H9 (cell line): Measurements from ENCODE around the gene RHBDD1. TPM values are rescaled to one million over a fixed set of nuclear protein-coding genes. Genes with fewer than 3 reads are reported as not detected.
A peak's percentile ranks its signal among the peaks of the same experiment; 100 is the strongest.

ENCODE experiments used
- DNase-seq: peaks from one replicate; pipeline ENCODE4 v3.0.0-alpha.2; 2017
- H2AFZ ChIP-seq: one replicate; pipeline ENCODE4 v1.6.1; 2013; ENCODE audit warnings: mild to moderate bottlenecking, low read length, control low read depth, moderate library complexity
- H2AK5ac ChIP-seq: 2 replicates; pipeline ENCODE4 v1.6.1; 2013; ENCODE audit warnings: low read length, control low read depth, mixed read lengths; ENCODE audit not compliant: insufficient read length
- H2BK120ac ChIP-seq: one replicate; pipeline ENCODE4 v1.6.1; 2013; ENCODE audit warnings: low read depth, mild to moderate bottlenecking, low read length, control low read depth, inconsistent platforms; ENCODE audit not compliant: poor library complexity, severe bottlenecking
- H2BK12ac ChIP-seq: 2 replicates; pipeline ENCODE4 v1.6.1; 2013; ENCODE audit warnings: low read length, control low read depth, mixed read lengths, low read depth; ENCODE audit not compliant: insufficient read length
- H2BK15ac ChIP-seq: 2 replicates; pipeline ENCODE4 v1.6.1; 2013; ENCODE audit warnings: low read depth, low read length, control low read depth
- H2BK20ac ChIP-seq: one replicate; pipeline ENCODE4 v1.6.1; 2013; ENCODE audit warnings: low read depth, mild to moderate bottlenecking, low read length, control low read depth, inconsistent platforms; ENCODE audit not compliant: poor library complexity, severe bottlenecking
- H2BK5ac ChIP-seq: 2 replicates; pipeline ENCODE4 v1.6.1; 2013; ENCODE audit warnings: low read length, control low read depth, mixed read lengths; ENCODE audit not compliant: insufficient read length
- H3K14ac ChIP-seq: 2 replicates; pipeline ENCODE4 v1.6.1; 2013; ENCODE audit warnings: low read length, control low read depth; ENCODE audit not compliant: insufficient read depth
- H3K18ac ChIP-seq: 2 replicates; pipeline ENCODE4 v1.6.1; 2013; ENCODE audit warnings: low read depth, mild to moderate bottlenecking, mixed read lengths, low read length, control low read depth; ENCODE audit not compliant: insufficient read length
- H3K23ac ChIP-seq: 2 replicates; pipeline ENCODE4 v1.6.1; 2013; ENCODE audit warnings: low read length, control low read depth, mixed read lengths, low read depth; ENCODE audit not compliant: insufficient read length
- H3K23me2 ChIP-seq: 2 replicates; pipeline ENCODE4 v1.6.1; 2013; ENCODE audit warnings: low read depth, mild to moderate bottlenecking, mixed read lengths, low read length, control low read depth; ENCODE audit not compliant: insufficient read length, poor library complexity, severe bottlenecking
- H3K27ac ChIP-seq: 2 replicates; pipeline ENCODE4 v1.5.1; 2013; ENCODE audit warnings: low read length, control low read depth, mixed read lengths, low read depth; ENCODE audit not compliant: insufficient read length
- H3K27me3 ChIP-seq: 2 replicates; pipeline ENCODE4 v1.6.1; 2013; ENCODE audit warnings: low read length, control low read depth, inconsistent platforms; ENCODE audit not compliant: insufficient read depth
- H3K4ac ChIP-seq: 2 replicates; pipeline ENCODE4 v1.6.1; 2013; ENCODE audit warnings: low read depth, mild to moderate bottlenecking, control low read depth, inconsistent platforms, low read length, moderate library complexity
- H3K4me1 ChIP-seq: 2 replicates; pipeline ENCODE4 v1.6.1; 2013; ENCODE audit warnings: low read length, control low read depth, inconsistent platforms; ENCODE audit not compliant: insufficient read depth
- H3K4me2 ChIP-seq: 2 replicates; pipeline ENCODE4 v1.6.1; 2013; ENCODE audit warnings: low read length, control low read depth, mixed read lengths; ENCODE audit not compliant: insufficient read length, insufficient read depth
- H3K56ac ChIP-seq: 2 replicates; pipeline ENCODE4 v1.6.1; 2013; ENCODE audit warnings: low read depth, mild to moderate bottlenecking, mixed read lengths, low read length, control low read depth; ENCODE audit not compliant: insufficient read length
- H3K79me1 ChIP-seq: 2 replicates; pipeline ENCODE4 v1.6.1; 2013; ENCODE audit warnings: low read depth, mild to moderate bottlenecking, moderate library complexity, low read length, control low read depth, inconsistent platforms; ENCODE audit not compliant: insufficient read depth, poor library complexity, severe bottlenecking
- H3K79me2 ChIP-seq: 2 replicates; pipeline ENCODE4 v1.6.1; 2013; ENCODE audit warnings: low read length, control low read depth, inconsistent platforms; ENCODE audit not compliant: insufficient read depth
- H3K9ac ChIP-seq: 2 replicates; pipeline ENCODE4 v1.6.1; 2013; ENCODE audit warnings: low read length, control low read depth, mixed read lengths; ENCODE audit not compliant: insufficient read length; ENCODE audit errors: extremely low read depth
- H3K9me3 ChIP-seq: one replicate; pipeline ENCODE4 v1.6.1; 2013; ENCODE audit warnings: low read depth, low read length, inconsistent platforms; ENCODE audit not compliant: control insufficient read depth
- H3T11ph ChIP-seq: one replicate; pipeline ENCODE4 v1.6.1; 2013; ENCODE audit warnings: mild to moderate bottlenecking, low read length, control low read depth, inconsistent platforms
- H4K20me1 ChIP-seq: one replicate; pipeline ENCODE4 v1.6.1; 2013; ENCODE audit not compliant: control insufficient read depth, insufficient read length, insufficient read depth
- H4K5ac ChIP-seq: 2 replicates; pipeline ENCODE4 v1.6.1; 2013; ENCODE audit warnings: low read depth, mild to moderate bottlenecking, mixed read lengths, low read length, control low read depth; ENCODE audit not compliant: insufficient read length
- H4K8ac ChIP-seq: replicated peaks from 2 replicates; pipeline ENCODE4 v1.6.1; 2013; ENCODE audit warnings: low read length, control low read depth, mixed read lengths, low read depth; ENCODE audit not compliant: insufficient read length
- H4K91ac ChIP-seq: 2 replicates; pipeline ENCODE4 v1.6.1; 2013; ENCODE audit warnings: low read depth, mild to moderate bottlenecking, moderate library complexity, mixed read lengths, low read length, control low read depth; ENCODE audit not compliant: insufficient read length
- H3K27ac Mint-ChIP-seq, 3 experiments: 2 replicates in 2 of 3; 3 replicates in 1 of 3; pipeline ENCODE4 v1.8.0; 2020 to 2021; ENCODE audit warnings: mixed read lengths in 3 of 3, mild to moderate bottlenecking in 1 of 3, moderate library complexity in 1 of 3
- H3K27me3 Mint-ChIP-seq: 2 replicates; pipeline ENCODE4 v1.8.0; 2021; ENCODE audit warnings: low read depth, mild to moderate bottlenecking, moderate library complexity, mixed read lengths
- H3K36me3 Mint-ChIP-seq, 3 experiments: 2 replicates in 2 of 3; 3 replicates in 1 of 3; pipeline ENCODE4 v1.8.0; 2020 to 2021; ENCODE audit warnings: low read depth in 3 of 3, mixed read lengths in 3 of 3; ENCODE audit not compliant: insufficient read depth in 1 of 3
- H3K4me1 Mint-ChIP-seq, 2 experiments: 2 replicates each; pipeline ENCODE4 v1.8.0; 2020; ENCODE audit warnings: mixed read lengths in 2 of 2
- H3K4me3 Mint-ChIP-seq, 2 experiments: 2 replicates in 1 of 2; 3 replicates in 1 of 2; pipeline ENCODE4 v1.8.0; 2020 to 2021; ENCODE audit warnings: mild to moderate bottlenecking in 2 of 2, mixed read lengths in 2 of 2, moderate library complexity in 1 of 2
- H3K9me3 Mint-ChIP-seq, 2 experiments: 2 replicates in 1 of 2; 3 replicates in 1 of 2; pipeline ENCODE4 v1.8.0; 2020; ENCODE audit warnings: mild to moderate bottlenecking in 2 of 2, mixed read lengths in 2 of 2, moderate library complexity in 1 of 2
- CTCF ChIP-seq: fragments of 200-600 bp; sonication (generic); conservative IDR thresholded peaks from 3 replicates; pipeline ENCODE4 v1.8.0; 2021; ENCODE audit warnings: antibody characterized with exemption, mild to moderate bottlenecking
- WGBS: extraction: QIAGEN DNeasy Blood & Tissue Kit; methylation state at CpG from one replicate; pipeline ENCODE4 v1.1.7; 2013; ENCODE audit warnings: missing lambda C conversion rate, low lambda C conversion rate, mixed read lengths; ENCODE audit not compliant: insufficient read length; ENCODE audit errors: extremely low coverage; 5-methylcytosine and 5-hydroxymethylcytosine counted together
- total RNA-seq: library from RNA; stranded (reverse); gene quantifications from 2 replicates; pipeline ENCODE4 v1.2.1, GENCODE V29; 2021

Gene RHBDD1
- total RNA-seq, 1 experiment from 2014 or later = 24.9 TPM

- no peak overlapping the region for H2BK120ac ChIP-seq
- H3K79me1 ChIP-seq = no peaks in the 10 kb centered on the region
- no peak overlapping the region for H3T11ph ChIP-seq
- H2BK12ac ChIP-seq = no peak overlapping the region
- no CpG with 5 or more reads among the region's 10 CpGs for WGBS
- H3K4me1 ChIP-seq = no peaks in the 10 kb centered on the region
- H3K23me2 ChIP-seq = no peaks in the 10 kb centered on the region
- H4K8ac ChIP-seq = no peak overlapping the region
- no peak overlapping the region for H2BK15ac ChIP-seq
- no peaks in the 10 kb centered on the region for H3K9me3 ChIP-seq
- H4K5ac ChIP-seq = no peak overlapping the region
- H3K9ac ChIP-seq = no peak overlapping the region
- no peaks in the 10 kb centered on the region for H3K9me3 Mint-ChIP-seq
- H2BK5ac ChIP-seq = no peak overlapping the region
- no peak for TF ChIP-seq CTCF
- H3K18ac ChIP-seq = no peak overlapping the region
- H3K27ac Mint-ChIP-seq = peak overlapping the region in 1 of 3 experiments; percentile 65; a peak in 2 of 7 replicates
- H3K79me2 ChIP-seq = no peaks in the 10 kb centered on the region
- H3K4me2 ChIP-seq = no peak overlapping the region
- H3K27me3 Mint-ChIP-seq = no peaks in the 10 kb centered on the region
- H3K4me1 Mint-ChIP-seq = peaks cover 24% of the 10 kb centered on the region in 2 experiments
- no peak overlapping the region for H3K56ac ChIP-seq
- no peaks in the 10 kb centered on the region for H4K20me1 ChIP-seq
- H3K4me3 Mint-ChIP-seq = no peak overlapping the region
- H2BK20ac ChIP-seq = no peak overlapping the region
- DNase-seq = no peak
- no peak overlapping the region for H3K27ac ChIP-seq
- H3K4ac ChIP-seq = no peak overlapping the region
- H2AFZ ChIP-seq = no peak overlapping the region
- H3K14ac ChIP-seq = no peak overlapping the region
- H3K27me3 ChIP-seq = no peaks in the 10 kb centered on the region
- H3K23ac ChIP-seq = no peak overlapping the region
- no peak overlapping the region for H2AK5ac ChIP-seq
- no peak overlapping the region for H4K91ac ChIP-seq
- H3K36me3 Mint-ChIP-seq = peaks cover 0 to 4% (median 0%) of the 10 kb centered on the region in 3 experiments; a peak in 1 of 7 replicates
These were observed 138.0 kb downstream of the RHBDD1 start for GRCh38 chr2:226973816-226974215.
